HG03354 (cell line): ENCODE measurements around the gene PRMT7.
A peak's percentile ranks its signal among the peaks of the same experiment; 100 is the strongest.

Source experiments
- ATAC-seq: cut with Tn5 transposase; IDR thresholded peaks from one replicate; pipeline ENCODE4 v1.9.1; 2021; ENCODE audit warnings: mild to moderate bottlenecking; ENCODE audit not compliant: unreplicated experiment, poor library complexity, severe bottlenecking

Gene PRMT7

GRCh38 chr16:68299571-68300453 lies 11.0 kb upstream of the PRMT7 start:
- ATAC-seq: no peak

- ATAC-seq: no peak
These were observed 9.9 kb upstream of the PRMT7 start for GRCh38 chr16:68300734-68301459.

GRCh38 chr16:68306633-68307032 lies 4.2 kb upstream of the PRMT7 start:
- ATAC-seq: no peak

GRCh38 chr16:68309799-68310198 lies 1.0 kb upstream of the PRMT7 start:
- ATAC-seq: no peak

- no peak for ATAC-seq
These were observed 414 bp upstream of the PRMT7 start for GRCh38 chr16:68310437-68310773.

- no peak for ATAC-seq
These were observed 2.3 kb downstream of the PRMT7 start for GRCh38 chr16:68313116-68313515.

- ATAC-seq: no peak
These were observed 8.5 kb downstream of the PRMT7 start for GRCh38 chr16:68319185-68319908.

GRCh38 chr16:68324336-68324735 lies 13.5 kb downstream of the PRMT7 start:
- no peak for ATAC-seq

- ATAC-seq: no peak
These were observed 14.1 kb downstream of the PRMT7 start for GRCh38 chr16:68324780-68325357.

- peak; percentile 79 for ATAC-seq
These were observed 17.5 kb downstream of the PRMT7 start for GRCh38 chr16:68328151-68328859.

- ATAC-seq: no peak
These were observed 18.1 kb downstream of the PRMT7 start for GRCh38 chr16:68328860-68329390.

GRCh38 chr16:68331879-68332410 lies 21.1 kb downstream of the PRMT7 start:
- ATAC-seq: no peak

- ATAC-seq: no peak
These were observed 21.7 kb downstream of the PRMT7 start for GRCh38 chr16:68332411-68333121.

GRCh38 chr16:68335175-68335574 lies 24.4 kb downstream of the PRMT7 start:
- ATAC-seq: no peak

GRCh38 chr16:68338326-68339119 lies 27.7 kb downstream of the PRMT7 start:
- no peak for ATAC-seq

- no peak for ATAC-seq
These were observed 28.4 kb downstream of the PRMT7 start for GRCh38 chr16:68339214-68339613.

GRCh38 chr16:68342620-68343019 lies 31.8 kb downstream of the PRMT7 start:
- no peak for ATAC-seq

- no peak for ATAC-seq
These were observed 32.3 kb downstream of the PRMT7 start for GRCh38 chr16:68343137-68343536.
